Mammary microvascular endothelial cell (primary cell): ENCODE results near the gene PTPN3. TPM values are rescaled to one million over a fixed set of nuclear protein-coding genes. Genes with fewer than 3 reads are reported as not detected.

ENCODE experiments used
- total RNA-seq: library from RNA; depleted of rRNA; stranded (reverse); fragments of >200 nt; gene quantifications from 2 replicates; pipeline ENCODE4 v1.2.3, GENCODE V29; 2015

The PTPN3 gene
- under 0.01 and 0.05 TPM in 2 replicates for total RNA-seq

GRCh38 chr9:109498195-109499092 lies at the start of gene PTPN3:
PTPN3 (minus strand) TSS chr9:109498307; CDS start chr9:109463434, 34,873 bp downstream.

Other genes starting within 250 kb of the PTPN3 start
- 0.13 and 0.39 TPM in 2 replicates for gene EPB41L4B, start 177.2 kb downstream of the PTPN3 start, total RNA-seq